WTC11 (cell line): ENCODE results near the gene C2orf49. TPM values are rescaled to one million over a fixed set of nuclear protein-coding genes. Genes with fewer than 3 reads are reported as not detected.

Experiments used
- ATAC-seq: fragments of 200-7000 bp; cut with Tn5 transposase; 2 replicates; pipeline ENCODE4 v1.10.0; 2021; ENCODE audit warnings: mild to moderate bottlenecking, moderate library complexity
- CTCF ChIA-PET: fragments of 300-600 bp; sonication (Branson Sonifier 250); formaldehyde crosslinking; loops from one replicate; lab custom pipeline; 2021; ENCODE audit warnings: antibody characterized with exemption; lab: Charles Lee
- POLR2A ChIA-PET: fragments of 350-600 bp; sonication (Branson Sonifier 250); formaldehyde crosslinking; loops from one replicate; lab custom pipeline; 2021; ENCODE audit warnings: antibody characterized with exemption; lab: Charles Lee
- DNase-seq: peaks from one replicate; pipeline ENCODE4 v3.0.0; 2021; ENCODE audit warnings: low spot score
- H3K27ac Mint-ChIP-seq: 2 replicates; pipeline ENCODE4 v1.8.0; 2021; ENCODE audit warnings: mixed read lengths
- H3K27me3 Mint-ChIP-seq: 2 replicates; pipeline ENCODE4 v1.8.0; 2021; ENCODE audit warnings: low read depth, mild to moderate bottlenecking, moderate library complexity, mixed read lengths
- H3K36me3 Mint-ChIP-seq: 2 replicates; pipeline ENCODE4 v1.8.0; 2021; ENCODE audit warnings: mixed read lengths
- H3K4me1 Mint-ChIP-seq: 2 replicates; pipeline ENCODE4 v1.8.0; 2022; ENCODE audit warnings: mixed read lengths
- H3K4me3 Mint-ChIP-seq: 2 replicates; pipeline ENCODE4 v1.8.0; 2021; ENCODE audit warnings: mild to moderate bottlenecking, moderate library complexity, mixed read lengths
- H3K9me3 Mint-ChIP-seq: 2 replicates; pipeline ENCODE4 v1.8.0; 2021; ENCODE audit warnings: mixed read lengths
- ATF1 ChIP-seq: sonication (generic); formaldehyde crosslinking; IDR thresholded peaks from 2 replicates; pipeline ENCODE4 v1.8.1; 2023; ENCODE audit warnings: mild to moderate bottlenecking, moderate library complexity, missing genetic modification reagents
- ELF4 ChIP-seq: sonication (generic); formaldehyde crosslinking; IDR thresholded peaks from 2 replicates; pipeline ENCODE4 v1.8.1; 2022; ENCODE audit warnings: low read depth, mild to moderate bottlenecking, moderate library complexity, missing genetic modification reagents
- EMX1 ChIP-seq: fragments of 250-450 bp; sonication (Bioruptor Pico); IDR thresholded peaks from 2 replicates; pipeline ENCODE4 v1.8.0; 2021; ENCODE audit warnings: mild to moderate bottlenecking
- ESRRA ChIP-seq: sonication (generic); formaldehyde crosslinking; IDR thresholded peaks from 2 replicates; pipeline ENCODE4 v1.8.1; 2022; ENCODE audit warnings: mild to moderate bottlenecking, missing genetic modification reagents, borderline replicate concordance
- FOXP1 ChIP-seq: sonication (generic); formaldehyde crosslinking; IDR thresholded peaks from 2 replicates; pipeline ENCODE4 v1.8.0; 2022; ENCODE audit warnings: missing genetic modification reagents, mild to moderate bottlenecking, moderate library complexity, borderline replicate concordance
- GRHL2 ChIP-seq: fragments of 250-450 bp; sonication (Bioruptor Pico); IDR thresholded peaks from 2 replicates; pipeline ENCODE4 v1.8.0; 2022; ENCODE audit warnings: mild to moderate bottlenecking, moderate library complexity; ENCODE audit not compliant: insufficient replicate concordance, severe bottlenecking
- IRF2 ChIP-seq: sonication (generic); formaldehyde crosslinking; IDR thresholded peaks from 2 replicates; pipeline ENCODE4 v1.8.0; 2022; ENCODE audit warnings: low read depth, missing genetic modification reagents, borderline replicate concordance
- JAZF1 ChIP-seq: fragments of 250-450 bp; sonication (Bioruptor Pico); IDR thresholded peaks from 2 replicates; pipeline ENCODE4 v1.9.0; 2021; ENCODE audit warnings: moderate library complexity, mild to moderate bottlenecking, inconsistent platforms
- JUN ChIP-seq: sonication (generic); formaldehyde crosslinking; IDR thresholded peaks from 2 replicates; pipeline ENCODE4 v1.8.0; 2023; ENCODE audit warnings: mild to moderate bottlenecking, missing genetic modification reagents
- KAT7 ChIP-seq: sonication (generic); formaldehyde crosslinking; IDR thresholded peaks from 2 replicates; pipeline ENCODE4 v1.8.1; 2023; ENCODE audit warnings: missing genetic modification reagents, mild to moderate bottlenecking, borderline replicate concordance
- MXD4 ChIP-seq: fragments of 250-450 bp; sonication (Bioruptor Pico); IDR thresholded peaks from 2 replicates; pipeline ENCODE4 v1.8.0; 2021; ENCODE audit warnings: mild to moderate bottlenecking, moderate library complexity, borderline replicate concordance
- MYBL2 ChIP-seq: sonication (generic); formaldehyde crosslinking; IDR thresholded peaks from 2 replicates; pipeline ENCODE4 v1.8.1; 2023; ENCODE audit warnings: mild to moderate bottlenecking, moderate library complexity, missing genetic modification reagents
- NFE2L1 ChIP-seq: sonication (generic); formaldehyde crosslinking; IDR thresholded peaks from 2 replicates; pipeline ENCODE4 v1.8.1; 2023; ENCODE audit warnings: missing genetic modification reagents
- NR2C2 ChIP-seq: sonication (generic); formaldehyde crosslinking; IDR thresholded peaks from 2 replicates; pipeline ENCODE4 v1.8.0; 2022; ENCODE audit warnings: mild to moderate bottlenecking, missing genetic modification reagents
- RELA ChIP-seq: sonication (generic); formaldehyde crosslinking; IDR thresholded peaks from 2 replicates; pipeline ENCODE4 v1.8.1; 2022; ENCODE audit warnings: missing genetic modification reagents, mild to moderate bottlenecking, borderline replicate concordance
- SOX15 ChIP-seq: fragments of 250-450 bp; sonication (Bioruptor Pico); IDR thresholded peaks from 2 replicates; pipeline ENCODE4 v1.9.0; 2021; ENCODE audit warnings: mild to moderate bottlenecking
- TEAD4 ChIP-seq: sonication (generic); formaldehyde crosslinking; IDR thresholded peaks from 2 replicates; pipeline ENCODE4 v1.8.0; 2022; ENCODE audit warnings: mild to moderate bottlenecking, missing genetic modification reagents
- TP53 ChIP-seq: sonication (generic); formaldehyde crosslinking; IDR thresholded peaks from 2 replicates; pipeline ENCODE4 v1.8.1; 2023; ENCODE audit warnings: mild to moderate bottlenecking, missing genetic modification reagents
- ZNF232 ChIP-seq: sonication (generic); formaldehyde crosslinking; IDR thresholded peaks from 2 replicates; pipeline ENCODE4 v1.8.0; 2022; ENCODE audit warnings: mild to moderate bottlenecking, missing genetic modification reagents
- ZNF263 ChIP-seq: sonication (generic); formaldehyde crosslinking; IDR thresholded peaks from 2 replicates; pipeline ENCODE4 v1.8.1; 2022; ENCODE audit warnings: low read depth, mild to moderate bottlenecking, moderate library complexity, missing genetic modification reagents
- total RNA-seq: library from RNA; stranded (reverse); gene quantifications from 3 replicates; pipeline ENCODE4 v1.2.3, GENCODE V29; 2021
- TF ChIP-seq, protein P1 (sequence below): sonication (generic); formaldehyde crosslinking; IDR thresholded peaks from 2 replicates; pipeline ENCODE4 v1.8.1; 2023; ENCODE audit warnings: mild to moderate bottlenecking, missing genetic modification reagents, borderline replicate concordance
- TF ChIP-seq, protein P2 (sequence below): fragments of 200-600 bp; IDR thresholded peaks from 2 replicates; pipeline ENCODE4 v1.8.0; 2022; ENCODE audit warnings: antibody characterized with exemption
- TF ChIP-seq, protein P3 (sequence below): fragments of 250-450 bp; sonication (Bioruptor Pico); IDR thresholded peaks from 2 replicates; pipeline ENCODE4 v1.9.0; 2021; ENCODE audit warnings: moderate library complexity, mild to moderate bottlenecking, inconsistent platforms, borderline replicate concordance
- TF ChIP-seq, protein P4 (sequence below): sonication (generic); formaldehyde crosslinking; IDR thresholded peaks from 2 replicates; pipeline ENCODE4 v1.8.0; 2022; ENCODE audit warnings: mild to moderate bottlenecking, missing genetic modification reagents
- TF ChIP-seq, protein P5 (sequence below): sonication (generic); formaldehyde crosslinking; IDR thresholded peaks from 2 replicates; pipeline ENCODE4 v1.8.1; 2023; ENCODE audit warnings: mild to moderate bottlenecking, missing genetic modification reagents, moderate library complexity

The C2orf49 gene
- total RNA-seq, 1 experiment from 2014 or later, result 15.9 TPM

DNA sequence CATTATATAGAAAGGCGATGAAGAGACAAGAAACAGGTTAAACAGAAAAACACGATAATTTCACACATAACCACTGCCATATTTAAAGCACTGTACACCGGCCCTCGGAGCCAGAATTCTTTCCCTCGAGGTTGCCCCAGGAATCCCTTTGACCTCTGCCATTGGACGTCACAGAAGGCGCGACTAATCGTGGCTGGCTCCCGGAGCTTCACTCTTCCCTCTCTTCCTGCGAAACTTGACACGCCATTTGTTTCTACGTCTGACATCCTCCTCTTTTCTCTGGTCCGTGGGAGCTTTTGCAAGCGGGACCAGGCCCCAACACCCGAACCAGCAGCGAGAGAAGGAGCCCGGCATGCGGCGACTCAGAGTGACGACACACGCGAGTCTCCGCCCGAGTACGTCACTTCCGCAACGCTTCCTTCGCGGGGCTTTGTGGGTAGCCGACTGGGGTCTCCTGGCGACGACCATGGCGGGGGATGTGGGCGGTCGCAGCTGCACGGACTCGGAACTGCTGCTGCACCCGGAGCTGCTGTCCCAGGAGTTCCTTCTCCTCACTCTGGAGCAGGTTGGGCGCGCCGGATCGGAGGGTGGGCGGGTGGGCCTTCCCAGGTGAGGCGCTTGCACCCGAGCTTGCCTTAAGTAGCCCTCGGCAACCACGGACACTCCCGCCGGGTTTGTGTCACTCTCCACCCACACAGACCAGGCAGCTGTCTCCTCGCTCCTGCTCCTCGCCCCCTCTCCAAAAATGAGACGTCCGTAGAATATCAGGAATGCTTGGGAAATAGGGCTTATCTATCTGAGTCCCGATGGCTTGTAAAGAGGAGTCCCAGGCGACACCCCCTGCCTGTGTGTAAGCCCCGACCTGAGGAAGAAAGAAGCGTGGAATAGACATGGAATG is at the start of gene C2orf49 (continued):
- TF ChIP-seq TP53 (CRISPR knock-in tag) (no peak), ATF1 (CRISPR knock-in tag) (peak; percentile 77; the same call in 1 of the 2 replicates), KAT7 (no peak), ESRRA (0 out of 2 replicates have a peak, but pooled peaks have one; percentile 42), ELF4 (CRISPR knock-in tag) (no peak), ZNF263 (CRISPR knock-in tag) (no peak), GRHL2 (CRISPR knock-in tag) (no peak), JAZF1 (CRISPR knock-in tag) (no peak), JUN (CRISPR knock-in tag) (no peak), EMX1 (CRISPR knock-in tag) (no peak), RELA (CRISPR knock-in tag) (no peak), NR2C2 (CRISPR knock-in tag) (peak; percentile 88), SOX15 (CRISPR knock-in tag) (no peak), IRF2 (no peak), MXD4 (no peak), ZNF232 (CRISPR knock-in tag) (no peak), NFE2L1 (0 out of 2 replicates have a peak, but pooled peaks have one; percentile 29), TEAD4 (CRISPR knock-in tag) (0 out of 2 replicates have a peak, but pooled peaks have one; percentile 70), MYBL2 (no peak), FOXP1 (CRISPR knock-in tag) (0 out of 2 replicates have a peak, but pooled peaks have one; percentile 31)
- TF ChIP-seq, protein P1, sequence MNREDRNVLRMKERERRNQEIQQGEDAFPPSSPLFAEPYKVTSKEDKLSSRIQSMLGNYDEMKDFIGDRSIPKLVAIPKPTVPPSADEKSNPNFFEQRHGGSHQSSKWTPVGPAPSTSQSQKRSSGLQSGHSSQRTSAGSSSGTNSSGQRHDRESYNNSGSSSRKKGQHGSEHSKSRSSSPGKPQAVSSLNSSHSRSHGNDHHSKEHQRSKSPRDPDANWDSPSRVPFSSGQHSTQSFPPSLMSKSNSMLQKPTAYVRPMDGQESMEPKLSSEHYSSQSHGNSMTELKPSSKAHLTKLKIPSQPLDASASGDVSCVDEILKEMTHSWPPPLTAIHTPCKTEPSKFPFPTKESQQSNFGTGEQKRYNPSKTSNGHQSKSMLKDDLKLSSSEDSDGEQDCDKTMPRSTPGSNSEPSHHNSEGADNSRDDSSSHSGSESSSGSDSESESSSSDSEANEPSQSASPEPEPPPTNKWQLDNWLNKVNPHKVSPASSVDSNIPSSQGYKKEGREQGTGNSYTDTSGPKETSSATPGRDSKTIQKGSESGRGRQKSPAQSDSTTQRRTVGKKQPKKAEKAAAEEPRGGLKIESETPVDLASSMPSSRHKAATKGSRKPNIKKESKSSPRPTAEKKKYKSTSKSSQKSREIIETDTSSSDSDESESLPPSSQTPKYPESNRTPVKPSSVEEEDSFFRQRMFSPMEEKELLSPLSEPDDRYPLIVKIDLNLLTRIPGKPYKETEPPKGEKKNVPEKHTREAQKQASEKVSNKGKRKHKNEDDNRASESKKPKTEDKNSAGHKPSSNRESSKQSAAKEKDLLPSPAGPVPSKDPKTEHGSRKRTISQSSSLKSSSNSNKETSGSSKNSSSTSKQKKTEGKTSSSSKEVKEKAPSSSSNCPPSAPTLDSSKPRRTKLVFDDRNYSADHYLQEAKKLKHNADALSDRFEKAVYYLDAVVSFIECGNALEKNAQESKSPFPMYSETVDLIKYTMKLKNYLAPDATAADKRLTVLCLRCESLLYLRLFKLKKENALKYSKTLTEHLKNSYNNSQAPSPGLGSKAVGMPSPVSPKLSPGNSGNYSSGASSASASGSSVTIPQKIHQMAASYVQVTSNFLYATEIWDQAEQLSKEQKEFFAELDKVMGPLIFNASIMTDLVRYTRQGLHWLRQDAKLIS (CRISPR knock-in tag), result no peak
- TF ChIP-seq, all 79 proteins: peak for 16

DNA sequence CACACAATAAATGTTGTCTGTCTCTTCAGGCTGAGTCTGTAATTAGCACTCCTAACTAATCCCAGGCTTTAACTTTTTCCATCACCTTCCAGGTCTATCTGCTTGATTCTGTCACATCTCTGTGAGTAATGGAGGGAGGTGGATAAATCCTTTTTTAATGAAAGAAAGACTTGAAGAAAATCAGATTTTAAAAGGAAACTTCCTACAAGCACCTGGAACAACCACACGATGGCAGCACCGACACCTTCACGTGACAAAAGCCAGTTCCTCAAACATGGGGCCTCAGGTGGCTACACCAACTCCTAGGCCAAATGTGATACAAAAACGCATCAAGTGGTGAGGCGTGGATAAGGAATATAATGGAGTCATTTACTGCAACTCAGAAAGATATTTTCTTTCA is 49.6 kb upstream of the C2orf49 start:
- POLR2A ChIA-PET, result no interaction called here
- Mint-ChIP-seq H3K4me3 (no peak overlapping the region), H3K27ac (no peak overlapping the region), H3K36me3 (peaks cover 13% of the 10 kb centered on the region), H3K9me3 (no peaks in the 10 kb centered on the region), H3K4me1 (no peaks in the 10 kb centered on the region), H3K27me3 (no peaks in the 10 kb centered on the region)
- TF ChIP-seq, protein P2, sequence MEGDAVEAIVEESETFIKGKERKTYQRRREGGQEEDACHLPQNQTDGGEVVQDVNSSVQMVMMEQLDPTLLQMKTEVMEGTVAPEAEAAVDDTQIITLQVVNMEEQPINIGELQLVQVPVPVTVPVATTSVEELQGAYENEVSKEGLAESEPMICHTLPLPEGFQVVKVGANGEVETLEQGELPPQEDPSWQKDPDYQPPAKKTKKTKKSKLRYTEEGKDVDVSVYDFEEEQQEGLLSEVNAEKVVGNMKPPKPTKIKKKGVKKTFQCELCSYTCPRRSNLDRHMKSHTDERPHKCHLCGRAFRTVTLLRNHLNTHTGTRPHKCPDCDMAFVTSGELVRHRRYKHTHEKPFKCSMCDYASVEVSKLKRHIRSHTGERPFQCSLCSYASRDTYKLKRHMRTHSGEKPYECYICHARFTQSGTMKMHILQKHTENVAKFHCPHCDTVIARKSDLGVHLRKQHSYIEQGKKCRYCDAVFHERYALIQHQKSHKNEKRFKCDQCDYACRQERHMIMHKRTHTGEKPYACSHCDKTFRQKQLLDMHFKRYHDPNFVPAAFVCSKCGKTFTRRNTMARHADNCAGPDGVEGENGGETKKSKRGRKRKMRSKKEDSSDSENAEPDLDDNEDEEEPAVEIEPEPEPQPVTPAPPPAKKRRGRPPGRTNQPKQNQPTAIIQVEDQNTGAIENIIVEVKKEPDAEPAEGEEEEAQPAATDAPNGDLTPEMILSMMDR, result 0 out of 2 replicates have a peak, but pooled peaks have one; percentile 16
- TF ChIP-seq, protein P3, sequence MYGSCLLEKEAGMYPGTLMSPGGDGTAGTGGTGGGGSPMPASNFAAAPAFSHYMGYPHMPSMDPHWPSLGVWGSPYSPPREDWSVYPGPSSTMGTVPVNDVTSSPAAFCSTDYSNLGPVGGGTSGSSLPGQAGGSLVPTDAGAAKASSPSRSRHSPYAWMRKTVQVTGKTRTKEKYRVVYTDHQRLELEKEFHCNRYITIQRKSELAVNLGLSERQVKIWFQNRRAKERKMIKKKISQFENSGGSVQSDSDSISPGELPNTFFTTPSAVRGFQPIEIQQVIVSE (CRISPR knock-in tag), result no peak
- TF ChIP-seq, protein P4, sequence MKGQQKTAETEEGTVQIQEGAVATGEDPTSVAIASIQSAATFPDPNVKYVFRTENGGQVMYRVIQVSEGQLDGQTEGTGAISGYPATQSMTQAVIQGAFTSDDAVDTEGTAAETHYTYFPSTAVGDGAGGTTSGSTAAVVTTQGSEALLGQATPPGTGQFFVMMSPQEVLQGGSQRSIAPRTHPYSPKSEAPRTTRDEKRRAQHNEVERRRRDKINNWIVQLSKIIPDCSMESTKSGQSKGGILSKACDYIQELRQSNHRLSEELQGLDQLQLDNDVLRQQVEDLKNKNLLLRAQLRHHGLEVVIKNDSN (CRISPR knock-in tag), result peak; percentile 88
- TF ChIP-seq, protein P5, sequence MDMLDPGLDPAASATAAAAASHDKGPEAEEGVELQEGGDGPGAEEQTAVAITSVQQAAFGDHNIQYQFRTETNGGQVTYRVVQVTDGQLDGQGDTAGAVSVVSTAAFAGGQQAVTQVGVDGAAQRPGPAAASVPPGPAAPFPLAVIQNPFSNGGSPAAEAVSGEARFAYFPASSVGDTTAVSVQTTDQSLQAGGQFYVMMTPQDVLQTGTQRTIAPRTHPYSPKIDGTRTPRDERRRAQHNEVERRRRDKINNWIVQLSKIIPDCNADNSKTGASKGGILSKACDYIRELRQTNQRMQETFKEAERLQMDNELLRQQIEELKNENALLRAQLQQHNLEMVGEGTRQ (CRISPR knock-in tag), result peak; percentile 89
- CTCF ChIA-PET, result interaction anchor here (0.6 to 1.6 kb wide), 10 partner anchors 9 to 233 kb away, joined by 3 to 9 read pairs (median 3); no protein-coding TSS in a partner anchor
- peak; percentile 58 for DNase-seq
- ATAC-seq, result peak; percentile 82
